Esophagus mucosa (tissue), 1 donor: ENCODE measurements around the gene TRIP4. TPM values are rescaled to one million over a fixed set of nuclear protein-coding genes. Genes with fewer than 3 reads are reported as not detected.
"Not testable (repeated sequence)": the region's sequence is repeated elsewhere in the genome, so short reads cannot be mapped to it uniquely, and the experiment has no call there.

Source experiments
- ATAC-seq: fragments of 200-7000 bp; cut with Tn5 transposase; one replicate; pipeline ENCODE4 v1.9.1; 2020
- total RNA-seq: library from RNA; stranded (reverse); gene quantifications from one replicate; pipeline ENCODE4 v1.2.4, GENCODE V29; 2023
- donor health status: DM: yes; HTN: yes; CAD: no.

Gene TRIP4
- total RNA-seq, 1 donor from 2014 or later: 22.1 TPM

DNA sequence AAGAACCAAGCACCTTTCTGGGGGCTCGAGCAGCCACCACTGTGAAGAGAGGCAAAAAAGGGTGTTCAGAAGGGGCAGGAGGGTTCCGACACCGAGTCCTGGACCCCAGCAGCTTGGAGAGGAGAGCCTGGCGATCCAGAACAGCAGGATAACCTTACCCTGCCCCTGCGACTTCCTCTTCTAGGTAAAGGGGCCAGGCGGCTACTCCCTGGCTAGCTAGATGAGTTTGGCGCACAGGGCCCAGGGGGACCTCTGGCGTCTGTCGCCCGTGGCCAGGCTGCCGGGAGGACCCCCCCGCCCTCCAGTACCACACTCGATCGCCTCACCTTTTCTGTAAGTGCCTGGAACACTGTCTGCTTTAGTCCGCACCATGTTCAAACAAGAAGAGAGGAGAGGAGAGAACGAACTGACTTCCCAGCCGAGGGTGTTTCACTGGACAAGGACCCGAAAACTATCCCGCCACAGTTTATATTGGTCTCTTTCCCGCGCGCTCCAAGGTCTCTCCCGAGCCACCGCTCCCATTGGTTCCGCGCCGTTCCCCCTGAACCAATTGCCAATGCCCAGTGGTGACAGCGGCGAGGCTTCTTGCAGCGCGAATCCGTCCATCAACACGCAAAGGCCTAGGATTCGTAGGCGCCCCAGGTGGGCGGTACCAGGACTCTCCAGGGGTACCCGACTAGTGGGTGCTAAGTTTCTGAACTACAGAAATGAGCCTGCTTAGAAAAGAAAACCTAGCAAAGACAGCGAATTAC lies 6.5 kb upstream of the TRIP4 start, which contains the start of gene PCLAF:
TSS of gene PCLAF (minus strand) at position 442 of the 752 bp plus-strand sequence. CDS start at position 372, 70 bp downstream.
- peak; percentile 98 for ATAC-seq

DNA sequence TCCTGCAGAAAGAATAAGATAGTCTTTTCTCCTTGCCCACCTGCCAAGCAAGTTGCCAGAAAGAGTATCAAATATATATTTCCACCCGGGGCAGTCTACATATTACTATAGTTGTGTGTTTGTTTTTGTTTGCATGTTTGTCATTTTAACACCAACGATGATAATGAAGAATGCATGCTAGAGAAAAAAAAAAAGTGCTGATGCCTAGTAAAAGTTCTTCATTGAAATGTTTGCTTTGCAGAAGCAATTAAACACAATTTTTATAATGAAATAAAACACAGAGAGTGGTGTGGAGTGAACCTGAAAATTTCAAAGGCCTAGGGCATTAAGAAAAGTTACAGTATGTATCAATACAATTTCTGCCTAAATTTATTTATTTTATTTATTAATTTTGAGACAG lies 3.9 kb upstream of the TRIP4 start:
- no peak for ATAC-seq

DNA sequence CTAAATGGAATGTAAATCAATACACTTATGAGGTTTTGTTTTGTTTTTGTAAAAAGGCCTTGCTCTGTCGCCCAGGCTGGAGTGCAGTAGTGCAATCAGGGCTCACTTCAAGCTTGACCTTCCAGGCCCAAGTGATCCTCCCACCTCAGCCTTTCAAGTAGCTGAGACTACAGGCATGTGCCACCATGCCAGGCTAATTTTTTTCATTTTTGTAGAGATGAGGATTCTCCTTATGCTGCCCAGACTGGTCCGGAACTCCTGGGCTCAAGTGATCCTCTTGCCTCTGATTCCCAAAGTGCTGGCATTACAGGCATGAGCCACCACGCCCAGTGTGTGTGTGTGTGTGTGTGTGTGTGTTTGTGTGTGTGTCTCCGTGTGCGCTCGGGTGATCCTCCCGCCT lies 1.3 kb upstream of the TRIP4 start:
- ATAC-seq: no peak

DNA sequence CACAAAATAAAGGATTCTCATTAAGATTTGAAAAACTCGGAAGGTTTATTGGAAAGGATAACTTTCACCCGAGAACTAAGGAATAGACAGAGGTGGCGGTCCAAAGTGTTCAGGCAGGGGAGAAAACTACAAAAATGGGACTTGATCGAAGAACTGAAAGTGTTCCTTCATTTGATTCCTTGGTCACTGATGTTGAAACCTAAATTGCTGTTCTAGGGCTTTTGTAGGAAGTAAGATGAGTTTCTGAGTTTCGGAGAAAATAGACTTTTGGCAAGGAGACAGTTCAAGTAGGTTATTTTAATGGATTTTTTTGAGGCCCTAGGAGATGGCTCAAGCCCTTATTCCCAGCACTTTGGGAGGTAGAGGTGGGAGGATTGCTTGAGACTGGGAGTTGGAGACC lies 1.4 kb downstream of the TRIP4 start:
- ATAC-seq: no peak

DNA sequence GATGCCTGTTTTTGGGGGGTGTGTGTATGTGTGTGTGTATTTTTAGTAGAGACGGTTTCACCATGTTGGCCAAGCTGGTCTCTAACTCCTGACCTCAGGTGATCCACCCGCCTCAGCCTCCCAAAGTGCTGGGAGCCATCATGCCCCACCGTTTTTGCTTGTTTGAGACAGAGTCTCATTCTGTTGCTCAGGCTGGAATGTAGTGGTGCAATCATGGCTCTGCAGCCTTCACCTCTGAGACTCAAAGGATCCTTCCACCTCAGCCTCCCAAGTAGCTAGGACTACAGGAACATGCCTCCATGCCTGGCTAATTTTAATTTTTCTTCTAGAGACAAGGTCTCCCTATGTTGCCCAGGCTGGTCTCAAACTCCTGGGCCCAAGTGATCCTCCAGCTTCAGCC lies 4.8 kb downstream of the TRIP4 start:
- ATAC-seq: not testable (repeated sequence)

DNA sequence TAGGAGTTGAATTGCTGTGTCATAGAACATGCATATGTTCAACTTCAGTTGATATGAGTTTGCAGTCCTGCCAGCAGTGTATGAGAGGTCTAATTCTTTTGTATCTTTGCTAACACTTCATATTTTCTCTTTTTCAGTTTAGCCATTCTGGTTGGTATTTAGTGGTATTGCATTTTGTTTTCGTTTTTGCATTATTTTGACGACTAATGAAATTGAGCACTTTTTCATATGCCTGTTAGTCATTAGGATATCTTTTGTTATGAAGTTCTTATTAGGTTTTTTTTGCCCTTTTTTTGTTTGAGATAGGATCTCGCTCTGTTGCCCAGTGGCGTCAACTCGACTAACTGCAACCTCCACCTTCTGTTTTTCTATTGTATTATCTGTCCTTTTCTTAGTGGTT lies 9.2 kb downstream of the TRIP4 start:
- no peak for ATAC-seq

DNA sequence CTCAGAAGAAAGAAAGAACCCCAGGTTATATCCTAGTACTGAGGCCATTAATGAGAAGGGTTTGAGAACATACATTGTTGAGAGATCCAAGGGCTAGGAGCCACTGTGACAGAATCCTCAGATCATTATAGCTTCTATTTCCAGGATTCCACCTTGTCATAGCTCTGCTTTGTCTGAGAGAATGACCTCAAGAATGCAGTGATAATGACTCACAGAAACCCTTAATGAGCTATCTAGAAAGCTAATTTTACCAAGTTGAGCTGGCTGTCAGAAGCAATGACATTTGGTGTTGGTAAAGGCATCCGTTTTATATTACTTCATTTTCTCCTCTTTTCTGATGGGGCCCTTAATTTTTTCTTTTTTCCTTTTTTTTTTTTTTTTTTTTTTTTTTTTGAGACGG lies 10.9 kb downstream of the TRIP4 start:
- no peak for ATAC-seq

DNA sequence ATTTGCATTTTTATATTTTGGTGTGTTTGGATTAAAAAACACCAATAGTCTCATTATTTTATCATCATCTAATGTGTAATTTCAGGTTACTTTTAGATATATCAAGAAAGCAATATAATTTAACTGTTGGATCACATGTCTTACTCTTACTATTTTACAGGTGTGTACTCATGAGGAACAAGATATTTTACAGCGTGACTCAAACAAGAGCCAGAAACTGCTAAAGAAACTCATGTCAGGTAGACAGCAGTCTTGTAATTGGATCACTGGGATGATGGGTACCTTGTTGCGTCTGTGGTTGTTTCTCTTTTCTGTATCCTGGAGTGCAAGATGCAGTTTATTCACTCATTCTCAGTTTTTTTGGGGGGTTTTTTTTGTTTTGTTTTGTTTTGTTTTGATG lies 12.9 kb downstream of the TRIP4 start:
- ATAC-seq: no peak

DNA sequence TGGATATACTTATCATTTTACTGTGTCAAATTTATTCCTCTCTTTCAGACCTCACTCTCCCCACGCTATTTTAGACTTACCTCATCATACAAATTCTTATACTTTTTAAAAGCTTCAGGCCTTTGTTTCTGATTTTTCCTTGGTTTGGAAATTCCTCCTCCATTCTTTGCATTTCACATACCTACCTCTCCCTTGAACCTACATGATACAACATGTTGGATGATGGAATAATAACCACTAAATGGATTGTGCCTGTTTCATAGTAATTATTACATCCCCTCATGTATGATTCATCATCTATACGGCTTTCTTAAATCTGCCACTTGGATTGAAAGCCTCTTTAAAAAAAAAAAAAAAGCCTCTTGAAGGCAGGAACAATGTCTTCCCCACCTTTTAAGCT lies 24.6 kb downstream of the TRIP4 start:
- peak; percentile 82 for ATAC-seq

DNA sequence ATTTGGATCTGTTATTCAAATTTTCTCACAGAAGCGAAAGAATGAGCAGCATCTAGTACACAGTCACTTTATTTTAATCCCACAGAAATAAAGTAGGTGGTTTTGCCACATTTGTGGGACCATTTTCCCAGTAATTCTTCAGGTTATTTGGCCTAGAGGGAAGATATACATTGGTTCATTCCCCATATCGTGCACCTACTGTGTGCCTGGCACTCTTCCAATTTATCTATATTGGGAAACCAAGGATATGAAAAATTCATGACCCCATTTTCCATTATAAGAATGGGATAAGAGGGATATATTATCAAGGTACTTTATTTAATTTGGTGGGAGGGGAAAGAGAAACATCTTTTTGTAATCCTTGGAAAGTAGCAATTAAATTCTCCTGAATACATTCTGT lies 35.1 kb downstream of the TRIP4 start:
- no peak for ATAC-seq

DNA sequence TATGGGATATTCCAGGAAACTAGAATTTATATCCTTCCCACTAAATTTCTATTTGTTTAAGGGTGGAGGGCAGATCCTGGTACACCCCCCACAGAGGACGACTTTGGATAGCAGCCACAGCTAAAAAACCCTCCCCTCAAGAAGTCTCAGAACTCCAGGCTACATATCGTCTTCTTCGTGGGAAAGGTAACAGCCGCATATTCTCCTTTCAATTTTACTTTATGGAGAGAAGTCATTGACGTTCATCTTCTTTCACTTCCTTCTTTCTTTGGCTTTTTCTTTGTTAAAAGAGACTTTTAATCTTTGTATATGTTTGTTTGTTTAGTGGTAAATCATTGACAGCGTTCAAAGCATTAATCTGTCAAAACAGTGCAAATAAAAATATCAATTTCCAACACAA lies 36.3 kb downstream of the TRIP4 start:
- no peak for ATAC-seq

DNA sequence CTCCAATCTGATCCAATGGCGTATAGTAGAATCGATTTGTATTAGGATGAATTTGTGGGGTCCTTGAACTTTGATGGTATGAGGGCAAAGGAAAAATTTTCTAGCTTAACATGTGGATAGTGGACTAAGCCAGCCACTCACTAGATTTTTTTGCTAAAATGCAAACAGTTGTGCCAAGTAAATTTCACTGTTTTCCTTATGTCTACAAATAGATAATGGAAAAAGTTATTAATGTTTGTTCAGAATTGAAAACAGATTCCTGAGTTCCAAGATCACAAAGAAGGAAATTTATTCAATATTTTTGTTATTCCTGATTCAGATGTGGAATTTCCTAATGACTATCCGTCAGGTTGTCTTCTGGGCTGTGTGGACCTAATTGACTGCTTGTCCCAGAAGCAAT lies 37.6 kb downstream of the TRIP4 start:
- no peak for ATAC-seq

DNA sequence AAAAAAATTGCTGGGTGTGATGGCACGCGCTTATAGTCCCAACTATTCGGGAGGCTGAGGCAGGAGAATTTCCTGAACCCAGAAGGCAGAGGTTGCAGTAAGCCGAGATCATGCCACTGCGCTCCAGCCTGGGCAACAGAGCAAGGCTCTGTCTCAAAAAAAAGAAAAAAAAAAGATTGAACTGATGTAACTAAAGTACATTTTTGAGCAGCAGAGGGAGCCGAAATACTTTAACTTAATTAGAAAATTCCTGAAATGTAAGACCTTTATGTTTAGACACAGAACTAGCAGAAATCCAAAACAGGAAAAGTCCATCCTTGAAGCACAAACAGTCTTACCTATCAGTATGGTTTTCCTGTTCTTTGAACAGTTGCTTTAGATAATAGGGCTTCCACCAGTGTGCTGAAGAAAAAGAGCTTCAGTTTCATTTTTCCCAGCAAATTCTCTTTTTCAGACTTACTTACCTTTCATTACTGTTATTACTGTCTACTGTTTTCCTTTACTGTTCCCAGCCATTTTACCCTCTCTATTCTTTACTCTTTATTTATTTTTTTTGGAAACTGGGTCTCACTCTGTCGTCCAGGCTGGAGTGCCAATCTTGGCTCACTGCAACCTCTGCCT lies 39.3 kb downstream of the TRIP4 start:
- no peak for ATAC-seq

DNA sequence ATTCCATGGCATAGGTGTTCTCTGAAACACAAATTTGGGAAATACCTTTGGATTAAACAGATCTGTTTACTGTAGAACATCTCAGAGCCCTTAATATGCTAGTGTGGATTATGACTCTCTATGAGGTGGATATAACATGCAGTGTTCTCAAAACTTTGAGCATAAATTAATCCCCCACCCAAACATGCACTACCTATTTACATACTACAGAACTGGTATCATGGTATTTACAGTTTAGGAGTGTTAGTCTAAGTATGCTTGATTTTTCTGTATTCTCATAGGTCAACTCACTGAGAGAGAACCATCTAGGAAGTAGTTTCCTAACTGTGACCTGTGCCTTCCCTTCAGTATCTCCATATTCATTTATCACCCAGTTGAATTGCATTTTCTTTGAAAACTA lies 41.8 kb downstream of the TRIP4 start:
- ATAC-seq: no peak

DNA sequence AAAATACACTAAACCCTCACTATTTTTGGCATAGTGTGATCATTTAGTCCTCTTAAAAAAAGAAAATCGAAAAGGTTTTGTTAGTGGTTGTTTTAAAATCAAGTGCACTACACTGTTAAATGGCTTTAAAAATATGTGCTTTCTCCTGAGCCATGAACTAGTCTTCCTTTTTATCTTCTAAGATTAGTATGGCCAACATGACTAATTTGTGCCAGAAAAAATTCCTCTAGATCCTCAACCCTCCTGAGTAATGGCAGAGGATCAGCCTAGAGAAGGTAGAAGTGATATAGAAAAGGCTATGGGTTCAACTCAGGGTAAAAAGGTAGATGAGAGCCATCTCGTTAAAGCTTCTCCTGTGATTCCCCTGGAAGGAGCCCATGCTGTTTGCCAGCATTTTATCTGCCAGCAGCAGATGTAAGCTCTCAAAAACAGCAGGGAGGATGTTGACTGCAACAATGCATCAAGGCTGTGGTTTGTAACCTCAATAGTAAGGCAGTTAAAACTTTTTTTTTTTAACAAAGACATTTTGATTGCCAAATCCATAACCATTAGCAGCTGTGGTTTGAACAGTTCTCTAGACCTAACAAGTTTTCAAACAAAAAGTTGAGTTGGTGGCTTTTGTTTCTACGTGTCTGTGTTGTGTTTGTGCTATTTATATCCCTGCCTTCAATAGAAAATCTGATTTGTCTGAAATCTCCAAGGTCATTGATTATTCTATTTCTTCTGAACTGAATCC lies 42.5 kb downstream of the TRIP4 start:
- ATAC-seq: no peak

DNA sequence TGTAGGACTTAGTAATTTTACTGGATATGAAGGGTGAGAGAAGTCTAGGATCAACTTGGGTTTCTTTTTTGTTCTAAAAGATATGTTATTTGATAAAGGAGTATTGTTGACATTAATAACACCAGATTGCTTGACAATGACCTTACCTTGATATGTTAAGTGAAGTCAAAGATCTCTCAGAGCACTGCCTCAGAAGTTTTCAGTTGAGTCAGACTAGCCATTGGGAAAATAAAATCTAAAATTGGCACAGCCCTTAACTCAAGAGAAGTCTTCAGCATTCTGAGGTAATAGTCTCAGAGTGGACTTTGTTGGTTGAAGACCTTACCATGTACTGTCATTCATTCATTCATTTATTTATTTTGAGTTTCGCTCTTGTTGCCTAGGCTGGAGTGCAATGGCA lies 50.3 kb downstream of the TRIP4 start:
- ATAC-seq: no peak

DNA sequence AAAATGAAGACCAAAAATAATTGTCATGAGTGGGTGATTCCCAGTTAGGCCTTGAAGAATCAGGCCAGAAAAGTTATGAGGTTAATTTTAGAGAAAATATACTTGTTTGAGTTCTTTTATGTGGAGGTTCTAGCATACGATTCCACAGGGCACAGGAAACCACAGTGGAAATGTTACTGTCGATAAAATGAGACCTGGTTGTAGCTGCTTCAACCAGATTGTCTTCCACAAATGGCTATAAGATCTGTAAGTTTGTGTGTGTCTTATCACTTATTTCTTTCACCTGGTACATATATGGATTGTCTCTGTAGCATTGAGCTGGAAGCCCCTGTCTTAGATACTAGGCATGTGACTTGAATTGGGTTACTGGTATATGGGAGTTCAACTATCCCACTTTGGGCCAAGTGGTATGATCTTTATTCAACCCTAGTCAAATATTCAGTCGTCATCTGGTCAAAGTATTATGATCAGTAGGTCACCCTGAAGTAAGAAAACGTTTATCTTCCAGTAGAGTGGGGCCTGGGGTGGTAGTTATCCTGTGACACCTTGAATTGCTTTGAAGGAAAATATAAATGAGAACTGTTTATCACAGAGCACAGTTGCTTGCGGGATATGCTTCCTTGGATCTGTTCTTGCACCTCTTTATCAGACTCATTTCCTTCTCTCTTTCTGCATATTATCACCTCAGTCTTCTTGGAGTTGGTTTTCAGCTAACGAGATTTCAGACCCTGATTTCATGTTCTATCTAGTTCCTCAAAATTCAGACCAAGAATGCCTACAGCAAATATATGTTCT lies 51.2 kb downstream of the TRIP4 start:
- ATAC-seq: no peak

DNA sequence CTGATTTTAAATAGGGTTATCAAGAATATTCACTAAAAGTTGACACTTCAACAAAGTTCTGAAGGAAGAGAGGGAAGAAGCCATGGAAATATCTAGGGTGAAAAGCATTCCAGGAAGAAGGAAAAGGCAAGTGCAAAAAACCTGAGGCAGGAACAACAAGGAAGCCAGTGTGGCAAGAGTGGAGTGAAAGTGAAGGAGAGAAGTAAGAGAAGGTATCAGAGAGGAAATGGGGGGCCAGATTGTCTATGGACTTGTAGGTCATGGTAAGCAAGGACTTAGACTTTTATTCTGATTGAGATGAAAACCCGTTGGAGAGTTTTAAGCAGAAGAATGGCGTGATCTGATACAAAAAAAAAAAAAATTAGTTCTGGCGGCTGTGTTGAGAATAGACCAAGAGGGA lies 54.2 kb downstream of the TRIP4 start:
- ATAC-seq: no peak

DNA sequence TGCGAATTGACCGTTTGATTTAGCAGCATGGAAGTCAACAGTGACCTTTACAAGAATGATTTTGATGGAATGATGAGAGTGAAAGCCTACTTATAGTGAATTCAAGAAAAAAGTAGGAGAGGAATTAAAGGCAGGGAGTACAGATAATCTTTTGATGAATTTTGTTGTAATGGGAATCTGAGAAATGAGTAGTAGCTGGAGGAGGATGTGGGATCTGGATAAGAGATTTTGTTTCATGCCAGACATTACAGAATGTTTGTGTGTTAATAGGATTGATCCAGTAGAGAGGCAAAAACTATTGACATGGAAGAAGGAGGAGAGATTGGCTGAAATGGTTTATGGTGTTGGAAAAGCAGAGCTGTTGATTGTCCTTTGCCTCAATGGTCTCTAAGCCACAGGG lies 55.4 kb downstream of the TRIP4 start:
- ATAC-seq: no peak

DNA sequence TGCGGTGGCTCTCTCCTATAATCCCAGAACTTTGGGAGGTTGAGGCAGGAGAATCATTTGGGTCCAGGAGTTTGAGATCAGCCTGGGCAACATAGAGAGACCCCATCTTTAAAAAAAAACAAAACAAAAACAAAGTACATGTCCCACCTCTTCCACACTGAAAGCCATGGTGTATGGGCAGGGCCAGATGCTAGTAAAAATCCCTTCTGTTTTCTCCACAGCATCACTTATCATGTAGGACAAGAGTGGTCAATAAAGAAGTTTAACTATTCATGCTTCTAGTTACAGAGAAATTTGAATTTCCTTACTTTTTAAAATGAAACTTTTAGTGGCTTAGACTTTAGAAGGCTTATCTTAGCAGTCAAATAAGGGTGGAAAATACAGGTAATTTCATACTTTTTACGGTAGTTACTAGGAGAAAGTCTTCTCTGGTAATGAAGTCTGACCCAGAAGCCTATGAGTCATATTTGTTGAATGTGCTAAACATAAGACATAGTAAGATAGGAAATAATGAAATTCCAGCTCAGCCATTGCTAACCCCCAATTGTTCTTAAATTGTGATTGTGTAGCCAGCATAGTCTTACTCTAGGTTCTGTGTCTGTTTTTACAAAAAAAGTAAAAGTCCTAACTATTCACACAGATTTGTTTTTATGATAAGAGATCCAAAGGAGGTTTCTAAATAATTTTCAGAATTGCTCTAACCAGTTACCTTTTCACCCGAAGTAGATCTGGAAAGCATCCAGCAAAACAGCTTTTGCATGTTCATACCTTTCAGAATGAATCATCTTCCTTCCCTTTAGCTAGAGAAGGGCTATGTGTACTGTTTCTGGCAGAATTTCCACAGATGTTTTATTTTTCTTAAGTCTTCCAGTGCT lies 56.3 kb downstream of the TRIP4 start:
- ATAC-seq: peak; percentile 71

DNA sequence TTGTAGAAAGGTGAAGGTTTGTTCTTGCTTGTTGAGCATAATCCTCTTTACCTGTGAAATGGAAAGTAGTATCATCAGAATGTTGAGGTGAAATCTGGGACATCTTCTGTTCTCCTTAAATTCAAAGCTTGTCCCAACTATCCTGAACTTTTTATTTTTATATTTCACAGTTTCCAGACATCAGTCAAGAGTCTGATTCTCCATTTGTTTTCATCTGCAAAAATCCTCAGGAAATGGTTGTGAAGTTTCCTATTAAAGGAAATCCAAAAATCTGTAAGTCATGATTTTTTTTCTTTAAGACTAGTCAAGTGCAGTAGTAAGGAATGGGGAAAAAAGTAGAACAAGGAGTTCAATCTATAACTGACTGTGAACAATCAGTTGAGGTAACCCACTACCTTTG lies 57.2 kb downstream of the TRIP4 start:
- no peak for ATAC-seq
